ENCODE measurements around the gene KCNB1. TPM values are rescaled to one million over a fixed set of nuclear protein-coding genes. Genes with fewer than 3 reads are reported as not detected.

Gene KCNB1
- total RNA-seq, 1 donor from 2014 or later = 0.41 TPM

DNA sequence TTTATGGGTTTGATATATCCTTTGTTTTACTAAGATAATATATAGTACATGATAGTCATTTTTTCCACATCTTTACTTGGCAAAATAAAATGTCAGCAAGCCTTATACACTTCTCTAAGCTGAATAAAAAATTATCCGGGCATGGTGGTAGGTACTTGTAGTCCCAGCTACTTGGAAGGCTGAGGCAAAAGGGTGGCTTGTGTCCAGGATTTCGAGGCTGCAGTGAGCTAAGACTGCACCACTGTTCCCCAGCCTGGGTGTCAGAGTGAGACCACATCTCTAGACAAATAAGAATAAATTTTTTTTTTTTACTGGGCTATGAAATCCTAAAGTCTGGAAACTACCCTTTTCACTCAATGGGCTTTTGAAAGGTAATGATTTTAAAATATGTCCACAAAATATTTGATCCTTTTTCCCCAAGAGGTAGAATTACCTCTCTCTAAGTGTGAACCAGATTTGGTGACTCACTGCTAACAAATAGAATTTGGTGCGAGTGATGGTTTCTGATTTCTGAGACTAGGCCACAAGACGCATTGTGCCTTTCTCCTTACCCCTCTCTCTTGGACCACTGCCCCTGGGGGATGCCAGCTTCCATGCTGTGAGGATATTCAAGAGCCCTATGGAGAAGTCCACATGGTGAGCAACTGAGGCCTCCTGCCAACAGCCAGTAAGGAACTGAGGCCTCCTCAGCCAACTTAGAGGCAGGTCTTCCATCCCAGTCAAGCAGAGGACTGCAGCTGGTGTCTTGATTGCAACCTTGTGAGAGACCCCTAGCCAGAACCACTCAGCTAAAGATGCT is 120.4 kb downstream of the KCNB1 start:
- intact Hi-C loops (cut with DNase I) = no loop called here
- Histone ChIP-seq H3K9me3 (no peaks in the 10 kb centered on the region), H3K4me1 (no peaks in the 10 kb centered on the region), H3K27me3 (no peaks in the 10 kb centered on the region), H3K4me3 (no peak overlapping the region), H3K36me3 (no peaks in the 10 kb centered on the region), H3K27ac (no peak overlapping the region)
- no peak for ATAC-seq
- DNase-seq = no peak
- no peak for TF ChIP-seq CTCF (IDR thresholded peaks at IDR 0.05)

DNA sequence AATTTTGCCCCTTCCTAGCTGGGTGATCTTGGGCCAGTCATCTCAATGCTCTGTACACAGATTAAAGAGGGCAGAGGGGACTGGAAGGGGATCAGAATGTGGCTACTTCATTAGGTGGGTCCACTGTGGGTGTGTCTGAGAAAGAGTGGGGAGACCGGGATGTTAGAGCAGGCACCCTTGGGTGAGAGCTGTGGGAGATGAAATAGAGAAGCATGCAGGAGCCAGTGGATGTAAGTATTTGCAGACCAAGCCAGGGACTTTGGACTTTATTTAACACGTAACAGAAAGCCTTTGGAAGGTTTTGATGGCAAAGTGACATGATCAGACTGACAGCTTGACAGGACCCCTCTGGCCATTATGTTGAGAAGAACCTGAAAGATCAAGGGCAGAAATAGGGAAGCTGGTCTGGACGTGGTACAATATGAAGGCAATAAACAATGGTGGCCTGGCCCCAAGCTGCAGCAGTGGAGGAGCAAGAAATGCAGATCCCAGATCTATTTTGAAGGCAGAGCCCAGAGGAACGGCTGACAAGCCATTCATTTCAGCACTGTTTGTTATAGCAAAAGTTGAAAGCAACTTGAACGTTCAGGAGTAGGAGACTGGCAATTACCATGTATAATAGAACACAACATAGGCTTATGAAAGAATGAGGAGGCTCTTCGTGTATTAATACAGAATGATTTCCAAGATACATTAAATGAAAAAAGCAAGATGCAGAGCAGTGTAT is 122.1 kb downstream of the KCNB1 start:
- Histone ChIP-seq H3K36me3 (no peaks in the 10 kb centered on the region), H3K9me3 (no peaks in the 10 kb centered on the region), H3K27me3 (no peaks in the 10 kb centered on the region), H3K27ac (no peak overlapping the region), H3K4me3 (no peak overlapping the region), H3K4me1 (no peaks in the 10 kb centered on the region)
- intact Hi-C loops (cut with DNase I) = no loop called here
- no peak for DNase-seq
- no peak for TF ChIP-seq CTCF (IDR thresholded peaks at IDR 0.05)
- ATAC-seq = no peak

- Histone ChIP-seq H3K27ac (no peak overlapping the region), H3K4me1 (no peaks in the 10 kb centered on the region), H3K4me3 (no peak overlapping the region), H3K36me3 (no peaks in the 10 kb centered on the region), H3K27me3 (no peaks in the 10 kb centered on the region), H3K9me3 (no peaks in the 10 kb centered on the region)
- TF ChIP-seq CTCF (IDR thresholded peaks at IDR 0.05) = no peak
- ATAC-seq (peak; percentile 53), DNase-seq (no peak)
- intact Hi-C loops (cut with DNase I) = no loop called here
Observed at GRCh38 chr20:49356676-49357075, 125.8 kb downstream of the KCNB1 start.

DNA sequence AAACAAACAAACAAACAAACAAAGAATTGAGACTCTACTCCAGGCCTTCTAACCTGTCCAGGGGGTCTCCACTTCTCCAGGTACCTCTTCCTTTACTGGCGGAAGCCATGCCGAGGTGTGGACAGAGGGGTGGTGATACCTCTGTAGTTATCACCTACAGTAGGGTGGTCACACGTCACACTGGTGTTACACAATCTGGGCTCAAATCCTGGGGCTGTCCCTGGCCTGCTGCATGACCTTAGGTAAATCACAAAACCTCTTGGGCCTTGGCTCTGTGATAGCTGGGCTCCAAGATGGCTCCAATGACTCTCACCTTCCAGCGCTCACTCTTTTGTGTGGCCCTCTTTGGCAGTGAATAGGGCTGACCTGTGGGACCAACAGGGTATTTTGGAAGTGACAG is 127.8 kb downstream of the KCNB1 start:
- Histone ChIP-seq H3K4me3 (no peak overlapping the region), H3K9me3 (no peaks in the 10 kb centered on the region), H3K4me1 (no peaks in the 10 kb centered on the region), H3K27ac (no peak overlapping the region), H3K36me3 (no peaks in the 10 kb centered on the region), H3K27me3 (no peaks in the 10 kb centered on the region)
- no peak for ATAC-seq
- no peak for TF ChIP-seq CTCF (IDR thresholded peaks at IDR 0.05)
- DNase-seq = no peak
- intact Hi-C loops (cut with DNase I) = no loop called here

DNA sequence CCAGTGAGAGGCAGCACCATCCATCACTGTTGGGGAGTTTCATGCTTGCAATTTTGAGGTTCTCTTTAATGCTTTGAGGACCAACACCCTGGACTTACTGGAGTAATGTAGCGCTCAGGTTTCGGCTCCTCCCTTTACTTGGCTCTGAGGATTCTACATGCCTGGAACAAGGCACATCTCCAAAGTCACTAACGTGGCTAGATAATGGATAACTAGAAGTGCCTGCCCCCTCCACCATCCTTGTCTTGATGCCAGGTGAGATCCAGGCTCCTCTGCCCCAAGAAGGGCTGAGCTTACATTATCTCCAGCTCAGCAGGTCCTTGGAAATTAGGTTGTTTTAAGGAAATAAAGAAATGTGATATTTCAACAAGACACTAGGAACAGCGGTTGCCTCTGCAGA is 129.1 kb downstream of the KCNB1 start:
- H3K4me3 ChIP-seq = no peak overlapping the region
- no peaks in the 10 kb centered on the region for H3K36me3 ChIP-seq
- intact Hi-C loops (cut with DNase I) = no loop called here
- ATAC-seq = no peak
- no peak for DNase-seq
- no peaks in the 10 kb centered on the region for H3K9me3 ChIP-seq
- H3K27me3 ChIP-seq = no peaks in the 10 kb centered on the region
- TF ChIP-seq CTCF (IDR thresholded peaks at IDR 0.05) = no peak
- no peaks in the 10 kb centered on the region for H3K4me1 ChIP-seq
- no peak overlapping the region for H3K27ac ChIP-seq

Data from upper lobe of right lung (tissue), 1 donor.